Measurements from ENCODE around the gene STK24.

The STK24 gene

DNA sequence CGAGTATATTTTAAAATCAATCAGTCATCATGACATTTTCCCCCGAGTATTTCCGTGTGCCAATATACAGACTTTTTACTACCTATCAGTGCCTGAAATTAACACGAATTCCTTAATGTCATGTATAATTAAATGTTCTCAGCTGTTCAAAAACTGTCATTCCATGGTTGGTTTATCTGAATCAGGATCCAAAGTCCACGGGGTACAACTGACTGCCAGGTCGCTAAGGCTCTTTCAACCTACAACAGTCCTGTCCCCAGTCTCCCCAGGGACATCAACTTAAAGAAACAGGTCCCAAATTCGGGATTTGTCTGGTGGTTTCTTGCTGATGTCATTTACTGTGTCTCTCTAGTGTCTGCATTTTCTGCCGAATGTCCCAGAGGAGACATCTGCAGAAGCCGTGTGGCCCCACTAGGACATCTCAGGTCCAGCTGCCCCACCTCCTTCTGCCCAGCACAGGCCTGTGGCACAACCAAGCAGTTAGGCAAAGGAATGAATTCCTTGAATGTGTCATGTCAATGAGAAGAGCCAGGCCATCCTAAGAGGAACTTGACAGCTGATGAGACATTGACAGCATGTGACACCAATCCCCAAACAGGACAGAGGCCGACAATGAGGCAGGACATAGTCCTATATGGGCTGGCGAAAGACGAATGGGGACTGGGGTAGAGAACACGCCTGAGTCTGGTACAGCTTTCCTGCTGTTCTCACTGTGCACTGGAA is 109.5 kb downstream of the STK24 start:
- DNase-seq, result no peak

GRCh38 chr13:98466634-98467236 is 110.2 kb downstream of the STK24 start:
- peak; percentile 34 for DNase-seq

- DNase-seq, result no peak
Measured at GRCh38 chr13:98462946-98463345, 114.0 kb downstream of the STK24 start.

DNA sequence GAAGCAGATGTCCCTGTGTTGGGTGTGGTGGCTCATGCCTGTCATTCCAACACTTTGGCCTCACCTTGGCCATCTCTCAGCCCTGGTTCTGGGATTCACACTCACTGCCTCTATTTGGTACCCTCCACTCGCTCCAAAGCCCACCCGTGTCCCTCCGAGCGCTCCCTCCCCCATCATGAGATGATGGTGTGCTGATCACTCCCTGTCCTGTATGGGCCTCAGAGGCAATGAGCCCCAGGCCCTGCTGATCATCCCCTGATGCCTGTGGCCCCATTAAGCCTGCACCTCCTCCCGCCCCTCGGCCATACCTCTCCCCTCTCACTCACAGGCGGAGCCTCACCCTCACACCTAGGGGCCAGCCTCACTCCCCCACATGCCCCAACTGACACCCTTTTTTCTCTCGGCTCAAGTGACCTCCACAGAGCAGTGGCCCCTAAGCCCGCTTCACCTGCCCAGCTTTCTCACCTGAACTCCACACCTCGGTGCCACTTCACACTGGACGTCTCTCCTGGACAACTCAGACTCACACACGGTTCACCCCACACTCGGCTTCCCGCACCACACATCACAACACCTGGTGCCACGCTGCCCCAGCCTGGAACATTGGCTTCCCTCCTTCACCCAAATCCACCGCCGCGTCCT is 114.5 kb downstream of the STK24 start:
- no peak for DNase-seq

GRCh38 chr13:98461486-98462240 is 115.2 kb downstream of the STK24 start:
- no peak for DNase-seq

DNA sequence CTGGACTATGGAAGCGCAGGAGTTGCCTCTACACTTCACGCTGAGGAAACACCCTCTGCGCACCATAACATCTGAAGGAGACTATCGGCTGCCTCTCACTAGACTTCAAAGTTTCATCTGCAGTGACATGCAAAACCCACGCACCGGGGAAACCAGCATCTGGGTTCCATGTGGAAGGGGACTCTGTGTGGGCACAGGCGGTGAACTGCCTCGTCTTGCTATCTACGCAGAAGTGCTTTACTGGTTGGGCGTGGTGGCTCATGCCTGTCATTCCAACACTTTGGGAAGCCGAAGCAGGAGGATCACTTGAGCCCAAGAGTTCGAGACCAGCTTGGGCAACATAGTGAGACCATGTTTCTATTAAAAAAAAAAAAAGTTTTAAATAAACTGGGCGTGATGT is 116.4 kb downstream of the STK24 start:
- no peak for DNase-seq

DNA sequence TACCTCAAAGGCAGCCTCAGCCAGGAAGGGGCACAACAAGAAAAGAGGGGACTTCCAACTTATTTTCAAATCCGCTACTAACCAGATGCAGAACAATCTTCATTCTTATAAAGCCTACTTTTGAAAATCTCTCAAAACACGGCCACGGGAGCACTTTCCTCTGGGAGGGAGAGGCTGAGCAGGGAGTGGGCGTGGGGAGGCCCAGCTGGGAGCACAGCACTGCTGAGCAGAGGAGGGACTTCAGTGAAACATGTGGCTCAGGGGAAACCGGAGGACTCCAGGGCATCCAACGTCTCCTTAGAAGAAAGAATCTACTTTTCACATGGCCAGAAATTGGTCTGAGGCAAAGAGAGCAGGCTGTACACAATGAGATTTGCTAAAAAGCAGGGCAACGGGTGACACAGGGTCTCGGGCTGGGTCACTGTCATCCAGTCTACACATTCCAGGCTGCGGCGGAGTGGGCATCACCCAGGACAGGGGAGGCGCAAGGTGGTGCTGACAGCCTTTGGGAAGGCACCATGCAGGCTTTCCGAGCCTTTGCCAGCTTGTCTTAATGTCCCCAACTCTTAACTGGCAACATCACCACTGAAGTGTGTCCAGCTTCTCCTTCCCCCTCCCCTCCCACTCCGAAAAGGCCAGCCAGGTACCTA is 117.1 kb downstream of the STK24 start:
- no peak for DNase-seq

- no peak for DNase-seq
Measured at GRCh38 chr13:98459171-98459681, 117.7 kb downstream of the STK24 start.

DNA sequence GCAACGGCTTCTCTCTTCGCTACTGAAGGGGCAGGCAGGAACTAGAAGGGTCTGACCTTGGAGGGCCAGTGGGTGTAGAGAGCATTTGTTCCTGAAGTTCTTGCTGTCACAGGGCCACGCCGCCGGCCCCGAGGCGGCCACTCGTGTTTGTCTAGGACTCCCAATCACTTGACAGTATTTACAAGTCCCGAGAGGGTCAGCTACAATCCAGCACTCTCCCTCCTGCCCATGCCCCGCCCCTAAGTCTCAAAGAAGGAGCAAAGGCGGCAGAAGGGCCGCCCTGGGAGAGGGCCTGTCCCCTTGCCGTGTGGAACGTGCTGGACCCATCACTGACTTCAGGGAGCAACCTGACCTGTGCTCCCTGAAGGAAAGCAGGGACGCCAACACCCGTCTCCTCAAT is 118.5 kb downstream of the STK24 start:
- DNase-seq, result no peak

GRCh38 chr13:98457053-98457452 is 119.9 kb downstream of the STK24 start:
- DNase-seq, result no peak

DNA sequence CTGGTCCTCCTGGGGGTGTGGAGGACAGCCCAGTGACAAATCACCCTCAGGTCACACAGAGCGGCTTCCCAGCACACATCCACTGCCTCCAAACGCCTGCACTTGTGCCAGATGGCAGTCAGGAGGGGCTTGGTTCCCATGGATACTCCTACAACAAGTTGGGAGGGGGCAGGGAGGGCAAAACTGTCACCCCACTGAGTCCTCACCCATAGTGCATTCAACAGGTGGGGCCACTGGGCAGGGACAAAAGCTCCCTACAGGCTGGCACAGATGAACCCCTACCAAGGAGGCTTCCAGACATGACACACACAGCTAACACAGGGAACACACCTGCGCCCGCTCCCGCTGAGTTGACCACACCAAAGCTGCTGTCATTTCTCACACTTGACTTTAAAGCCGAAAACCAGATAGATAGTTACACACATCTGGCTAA is 120.5 kb downstream of the STK24 start:
- no peak for DNase-seq

DNA sequence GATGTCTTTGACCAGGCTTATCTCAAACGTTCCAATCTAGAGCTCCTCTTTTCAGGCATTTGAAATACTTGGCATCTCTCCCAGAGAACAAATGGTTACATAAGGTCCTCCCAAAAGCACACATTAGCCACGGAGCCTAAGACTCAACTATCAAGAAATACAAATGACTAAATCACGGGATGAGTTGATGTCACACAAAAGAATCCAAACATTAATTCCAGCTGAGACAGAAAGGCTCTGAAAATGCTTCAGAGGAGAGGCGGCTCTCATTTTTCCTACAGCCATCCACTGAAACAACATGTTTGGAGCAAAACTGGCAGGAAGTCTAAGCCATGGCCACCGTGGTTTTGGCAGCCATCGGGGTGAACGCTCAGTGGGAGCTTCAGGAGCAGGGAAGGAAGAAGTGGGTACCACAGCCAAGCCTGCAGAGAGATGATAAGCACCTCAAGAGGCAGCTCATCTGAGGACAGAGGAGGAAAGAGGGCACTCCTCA is 122.5 kb downstream of the STK24 start:
- DNase-seq, result no peak

GRCh38 chr13:98452851-98453843 is 123.8 kb downstream of the STK24 start:
- no peak for DNase-seq

GRCh38 chr13:98451676-98452470 is 125.0 kb downstream of the STK24 start:
- DNase-seq, result peak; percentile 4

DNA sequence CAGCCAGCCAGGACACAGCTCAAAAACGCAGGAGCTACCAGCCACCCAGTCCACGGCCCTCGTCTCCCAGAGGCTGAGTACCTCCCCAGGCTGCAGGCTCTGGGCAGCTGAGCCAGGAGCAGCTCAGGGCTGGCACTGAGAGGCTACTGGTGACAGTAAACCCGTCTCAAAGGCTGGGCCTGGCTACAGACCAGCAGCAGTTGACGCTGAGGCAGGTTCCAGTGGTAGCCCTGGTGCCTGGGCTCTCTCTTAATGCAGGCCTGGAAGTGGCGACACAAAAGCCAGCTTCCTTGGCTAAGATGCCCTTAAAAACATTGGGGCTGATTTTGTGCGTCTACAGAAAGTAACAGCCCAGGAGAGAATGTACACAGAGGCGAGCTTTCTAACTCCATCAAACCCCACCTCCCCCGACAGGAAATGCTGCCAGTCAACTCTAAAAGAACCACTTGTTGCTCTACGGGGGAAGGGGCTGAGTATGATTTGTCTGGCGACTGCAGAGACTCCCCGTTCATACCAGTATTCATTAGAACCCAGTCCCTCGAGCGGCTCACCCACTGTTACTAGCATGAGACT is 126.3 kb downstream of the STK24 start:
- DNase-seq, result peak; percentile 27

DNA sequence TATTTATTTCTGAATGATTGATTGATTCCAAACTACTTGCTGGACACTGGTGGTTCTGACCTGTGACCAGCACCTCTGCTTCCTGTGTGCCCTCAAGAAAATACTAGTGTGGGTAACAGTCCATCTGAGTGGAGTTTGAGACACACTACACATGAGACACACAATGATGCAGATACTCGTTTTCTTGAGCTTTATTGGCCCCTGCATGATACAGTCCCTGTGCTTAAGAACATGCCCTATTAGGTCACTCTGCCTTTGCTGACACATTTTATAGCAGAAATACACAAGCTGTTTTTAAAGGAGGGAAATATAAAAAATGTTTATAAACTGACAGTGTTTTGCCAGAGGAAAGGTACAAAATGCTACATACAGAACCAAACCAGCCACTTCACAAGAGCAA is 126.9 kb downstream of the STK24 start:
- DNase-seq, result no peak

DNA sequence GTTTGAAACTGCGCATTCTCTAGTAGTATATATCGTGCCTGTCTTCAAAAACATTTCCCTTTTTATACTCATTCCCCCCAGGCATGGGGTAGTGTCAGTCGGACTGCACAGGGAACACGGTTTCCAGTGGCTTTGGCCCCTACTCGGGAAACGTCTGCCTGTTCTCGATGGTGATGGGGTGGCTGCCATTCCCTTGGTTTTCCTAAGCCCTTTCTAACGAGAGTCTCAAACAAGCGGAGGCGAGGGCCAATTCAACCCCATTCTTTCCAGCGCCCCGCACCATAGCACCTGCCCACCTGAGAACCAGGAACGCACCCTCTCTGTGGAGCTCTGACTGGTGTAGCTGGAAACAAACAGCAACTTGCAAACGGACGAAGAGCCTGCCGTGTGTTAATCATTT is 127.6 kb downstream of the STK24 start:
- no peak for DNase-seq

- no peak for DNase-seq
Measured at GRCh38 chr13:98448642-98448928, 128.3 kb downstream of the STK24 start.

GRCh38 chr13:98447881-98448641 is 128.8 kb downstream of the STK24 start:
- DNase-seq, result peak; percentile 57

GRCh38 chr13:98447130-98447529 is 129.8 kb downstream of the STK24 start:
- no peak for DNase-seq

Data from DMS53 (cell line).